Measurements from ENCODE around the gene NXPE4.
"Not testable (repeated sequence)": the region's sequence is repeated elsewhere in the genome, so short reads cannot be mapped to it uniquely, and the experiment has no call there.

The NXPE4 gene

GRCh38 chr11:114610984-114611944, 15.7 kb upstream of the NXPE4 start:
- in situ Hi-C loops (cut with MboI; ENCODE audit: low sequenced_read_pairs) = no loop called here

- in situ Hi-C loops (cut with MboI; ENCODE audit: low sequenced_read_pairs) = no loop called here
These were observed 15.0 kb upstream of the NXPE4 start for GRCh38 chr11:114610550-114610949.

GRCh38 chr11:114609429-114609828, 13.8 kb upstream of the NXPE4 start:
- in situ Hi-C loops (cut with MboI; ENCODE audit: low sequenced_read_pairs) = no loop called here

GRCh38 chr11:114608605-114609004, 13.0 kb upstream of the NXPE4 start:
- in situ Hi-C loops (cut with MboI; ENCODE audit: low sequenced_read_pairs) = not testable (repeated sequence)

- in situ Hi-C loops (cut with MboI; ENCODE audit: low sequenced_read_pairs) = no loop called here
These were observed 12.3 kb upstream of the NXPE4 start for GRCh38 chr11:114607753-114608459.

- in situ Hi-C loops (cut with MboI; ENCODE audit: low sequenced_read_pairs) = not testable (repeated sequence)
These were observed 11.2 kb upstream of the NXPE4 start for GRCh38 chr11:114606802-114607075.

GRCh38 chr11:114606003-114606801, 10.6 kb upstream of the NXPE4 start:
- in situ Hi-C loops (cut with MboI; ENCODE audit: low sequenced_read_pairs) = no loop called here

- in situ Hi-C loops (cut with MboI; ENCODE audit: low sequenced_read_pairs) = no loop called here
These were observed 9.8 kb upstream of the NXPE4 start for GRCh38 chr11:114605370-114605769.

GRCh38 chr11:114604886-114605285, 9.3 kb upstream of the NXPE4 start:
- in situ Hi-C loops (cut with MboI; ENCODE audit: low sequenced_read_pairs) = no loop called here

- in situ Hi-C loops (cut with MboI; ENCODE audit: low sequenced_read_pairs) = no loop called here
These were observed 8.7 kb upstream of the NXPE4 start for GRCh38 chr11:114604179-114604813.

- in situ Hi-C loops (cut with MboI; ENCODE audit: low sequenced_read_pairs) = not testable (repeated sequence)
These were observed 7.6 kb upstream of the NXPE4 start for GRCh38 chr11:114603151-114603550.

- in situ Hi-C loops (cut with MboI; ENCODE audit: low sequenced_read_pairs) = no loop called here
These were observed 2.9 kb upstream of the NXPE4 start for GRCh38 chr11:114598461-114598860.

- in situ Hi-C loops (cut with MboI; ENCODE audit: low sequenced_read_pairs) = no loop called here
These were observed 761 bp upstream of the NXPE4 start for GRCh38 chr11:114596175-114596919.

- in situ Hi-C loops (cut with MboI; ENCODE audit: low sequenced_read_pairs) = no loop called here
These were observed 883 bp downstream of the NXPE4 start for GRCh38 chr11:114594703-114595102.

GRCh38 chr11:114587398-114587953, 8.1 kb downstream of the NXPE4 start:
- in situ Hi-C loops (cut with MboI; ENCODE audit: low sequenced_read_pairs) = no loop called here

- in situ Hi-C loops (cut with MboI; ENCODE audit: low sequenced_read_pairs) = no loop called here
These were observed 8.8 kb downstream of the NXPE4 start for GRCh38 chr11:114586797-114587196.

- in situ Hi-C loops (cut with MboI; ENCODE audit: low sequenced_read_pairs) = no loop called here
These were observed 23.9 kb downstream of the NXPE4 start for GRCh38 chr11:114571712-114572111.

- in situ Hi-C loops (cut with MboI; ENCODE audit: low sequenced_read_pairs) = no loop called here
These were observed 25.8 kb downstream of the NXPE4 start for GRCh38 chr11:114569801-114570200.

GRCh38 chr11:114566276-114566675, 29.3 kb downstream of the NXPE4 start:
- in situ Hi-C loops (cut with MboI; ENCODE audit: low sequenced_read_pairs) = no loop called here

GRCh38 chr11:114564831-114565230, 30.8 kb downstream of the NXPE4 start:
- in situ Hi-C loops (cut with MboI; ENCODE audit: low sequenced_read_pairs) = no loop called here

All from HL-60/S4 treated with retinoic acid at 250 ng/mL for 4 days and 3 days (cell line).